HFF-Myc (cell line): ENCODE measurements around the gene PPP1R15B.

Experiments used
- DNase-seq: peaks from one replicate; pipeline ENCODE4 v3.0.0-alpha.2; 2011; ENCODE audit warnings: low read depth; ENCODE audit errors: extremely low read depth
- H3K4me3 ChIP-seq: replicated peaks from 2 replicates; pipeline ENCODE4 v1.5.1; 2011; ENCODE audit warnings: low read depth, mild to moderate bottlenecking, control low read depth, low read length
- TF ChIP-seq, protein P1 (sequence below): IDR thresholded peaks from 2 replicates; pipeline ENCODE4 v1.5.1; 2012; ENCODE audit warnings: mild to moderate bottlenecking, low read depth, low read length, control low read depth; ENCODE audit errors: missing control alignments

PPP1R15B gene

DNA sequence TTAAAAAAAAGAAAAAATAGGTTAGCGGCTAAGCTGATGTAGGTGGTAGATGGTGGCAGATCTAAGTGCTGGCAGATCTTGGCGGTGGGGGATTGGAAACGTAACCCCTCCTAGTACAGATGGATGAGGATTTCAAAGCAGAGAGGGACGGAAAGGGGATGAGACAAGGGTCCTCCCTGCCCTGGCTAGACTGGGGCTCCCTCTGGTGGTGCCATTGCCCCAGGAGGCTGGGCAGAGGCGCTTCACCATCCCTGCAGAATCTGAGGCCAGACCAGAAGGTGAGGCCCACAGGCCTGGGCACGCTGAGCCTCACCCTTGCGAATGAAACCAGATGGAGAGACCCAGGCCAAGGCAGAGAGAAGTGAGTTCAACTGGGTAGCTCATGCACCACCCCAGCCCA, 44.9 kb downstream of the PPP1R15B start:
- no peak for DNase-seq
- TF ChIP-seq, protein P1, sequence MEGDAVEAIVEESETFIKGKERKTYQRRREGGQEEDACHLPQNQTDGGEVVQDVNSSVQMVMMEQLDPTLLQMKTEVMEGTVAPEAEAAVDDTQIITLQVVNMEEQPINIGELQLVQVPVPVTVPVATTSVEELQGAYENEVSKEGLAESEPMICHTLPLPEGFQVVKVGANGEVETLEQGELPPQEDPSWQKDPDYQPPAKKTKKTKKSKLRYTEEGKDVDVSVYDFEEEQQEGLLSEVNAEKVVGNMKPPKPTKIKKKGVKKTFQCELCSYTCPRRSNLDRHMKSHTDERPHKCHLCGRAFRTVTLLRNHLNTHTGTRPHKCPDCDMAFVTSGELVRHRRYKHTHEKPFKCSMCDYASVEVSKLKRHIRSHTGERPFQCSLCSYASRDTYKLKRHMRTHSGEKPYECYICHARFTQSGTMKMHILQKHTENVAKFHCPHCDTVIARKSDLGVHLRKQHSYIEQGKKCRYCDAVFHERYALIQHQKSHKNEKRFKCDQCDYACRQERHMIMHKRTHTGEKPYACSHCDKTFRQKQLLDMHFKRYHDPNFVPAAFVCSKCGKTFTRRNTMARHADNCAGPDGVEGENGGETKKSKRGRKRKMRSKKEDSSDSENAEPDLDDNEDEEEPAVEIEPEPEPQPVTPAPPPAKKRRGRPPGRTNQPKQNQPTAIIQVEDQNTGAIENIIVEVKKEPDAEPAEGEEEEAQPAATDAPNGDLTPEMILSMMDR, result peak; percentile 69
- H3K4me3 ChIP-seq, result no peak overlapping the region

DNA sequence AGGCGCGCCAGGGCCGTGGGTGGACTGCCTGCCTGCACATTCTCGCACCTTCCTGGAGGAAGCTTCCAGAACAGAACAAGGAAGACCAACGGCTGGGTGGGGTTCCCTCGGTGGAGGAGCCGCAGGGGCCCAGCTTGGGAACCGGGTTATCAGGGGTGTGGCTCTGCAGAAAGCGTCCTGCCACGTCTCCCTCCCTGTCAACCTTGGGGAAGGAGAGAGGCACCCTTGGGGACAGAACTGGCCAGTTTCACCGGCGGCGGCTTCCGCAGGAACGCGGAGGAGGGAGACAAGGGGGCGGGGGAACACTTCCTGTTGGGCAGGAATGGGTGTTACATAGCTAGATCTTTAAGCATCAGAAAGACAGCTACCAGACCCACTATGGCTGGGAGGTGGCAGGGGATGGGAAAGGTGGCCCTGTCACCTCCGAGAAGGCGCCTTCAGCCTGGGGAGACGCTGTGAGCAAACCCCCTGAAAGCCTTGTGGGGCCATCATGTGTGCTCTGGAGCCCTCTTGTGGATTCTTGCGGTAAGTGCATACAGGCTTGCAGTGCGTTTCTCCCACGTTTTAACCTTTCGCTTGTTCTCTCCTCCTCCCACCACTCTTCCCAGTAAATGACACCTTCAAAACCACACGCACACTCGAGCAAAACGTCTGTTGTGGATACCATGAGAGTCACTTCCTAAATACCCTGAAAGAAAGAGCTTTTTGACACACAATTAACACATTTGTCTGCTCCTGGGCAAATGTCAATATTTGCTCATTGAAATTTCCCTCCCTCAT, 48.1 kb downstream of the PPP1R15B start:
- peak; percentile 56 for DNase-seq
- TF ChIP-seq, protein P1, result peak; percentile 90
- H3K4me3 ChIP-seq, result peak overlapping the region; percentile 30

DNA sequence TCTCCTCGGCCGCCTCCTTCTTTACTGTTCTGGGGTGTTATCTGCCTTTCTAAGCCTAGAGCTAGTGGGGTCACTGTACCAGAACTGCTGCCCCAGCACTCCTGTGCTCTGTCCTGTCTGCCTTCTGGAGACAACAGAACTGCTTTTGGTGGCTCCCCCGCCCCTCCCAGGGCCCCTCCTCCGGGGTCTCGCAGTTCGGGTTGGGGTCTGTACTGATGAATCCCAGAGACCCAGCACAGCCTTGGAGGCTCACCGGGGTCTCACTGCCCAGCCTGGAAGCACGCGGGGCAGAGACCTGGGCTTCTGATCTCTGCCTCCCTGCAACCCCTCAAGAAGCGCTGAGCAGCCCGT, 48.7 kb downstream of the PPP1R15B start:
- H3K4me3 ChIP-seq, result peak overlapping the region; percentile 30
- TF ChIP-seq, protein P1, result no peak
- DNase-seq, result no peak

DNA sequence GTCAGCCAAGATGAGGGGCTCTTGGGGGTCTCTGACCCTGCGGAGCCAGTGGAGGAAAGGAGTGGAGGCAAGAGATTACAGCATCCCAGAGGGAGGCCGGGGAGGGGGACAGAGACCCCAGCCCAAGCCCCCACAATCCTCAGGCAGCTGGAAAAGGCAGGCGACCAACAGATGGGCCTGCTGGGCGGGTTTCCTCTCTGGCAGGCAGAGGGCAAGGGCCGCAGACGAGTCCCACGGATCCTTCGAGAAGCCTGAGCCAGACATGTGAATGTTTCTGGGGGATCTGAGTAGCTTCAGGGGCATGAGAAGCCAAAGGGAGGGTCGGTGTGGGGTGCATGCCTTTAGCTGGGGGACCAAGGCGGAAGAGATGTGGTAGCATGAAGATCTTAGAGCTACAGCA, 49.8 kb downstream of the PPP1R15B start:
- TF ChIP-seq, protein P1, result no peak
- no peak overlapping the region for H3K4me3 ChIP-seq
- DNase-seq, result no peak

DNA sequence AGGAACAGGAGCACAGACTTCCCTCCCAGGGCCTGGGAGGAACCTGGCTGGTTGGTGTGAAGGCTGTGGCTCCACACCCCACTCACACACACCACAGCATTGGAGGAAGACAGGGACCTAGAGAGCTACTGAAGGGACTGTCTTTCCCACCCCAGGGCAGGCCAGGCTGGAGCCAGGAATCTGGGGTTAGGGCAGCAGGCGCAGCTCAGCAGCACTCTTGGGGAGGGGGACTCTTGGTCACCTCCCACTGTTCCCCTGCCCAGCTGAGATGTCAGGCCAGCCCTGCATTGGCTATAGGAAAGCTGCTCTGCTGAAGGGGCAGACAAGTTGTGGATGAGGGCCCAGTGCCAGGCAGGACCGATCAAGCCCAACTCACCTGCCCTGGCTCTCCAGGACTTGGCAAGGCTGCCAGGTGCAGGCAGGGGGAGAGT, 50.3 kb downstream of the PPP1R15B start:
- TF ChIP-seq, protein P1, result no peak
- no peak for DNase-seq
- H3K4me3 ChIP-seq, result no peak overlapping the region

DNA sequence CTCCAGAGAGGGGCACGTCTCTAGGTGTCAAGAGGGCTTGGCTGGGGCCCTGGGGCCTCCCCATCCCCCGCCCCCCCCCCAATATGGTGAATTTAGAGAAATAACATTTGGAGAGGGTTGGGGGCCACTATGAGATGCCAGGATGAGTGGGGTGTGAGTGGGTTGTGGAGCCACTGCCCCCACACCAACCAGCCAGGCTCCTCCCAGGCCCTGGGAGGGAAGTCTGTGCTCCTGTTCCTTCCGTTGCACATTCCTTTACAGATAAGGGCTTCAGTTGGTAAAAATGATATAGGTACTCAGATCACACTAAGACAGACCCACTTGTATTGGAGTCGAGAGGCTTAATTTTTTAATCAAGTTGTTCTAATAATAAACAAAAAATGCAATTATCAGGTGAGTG, 51.3 kb downstream of the PPP1R15B start:
- no peak for DNase-seq
- TF ChIP-seq, protein P1, result no peak
- H3K4me3 ChIP-seq, result no peak overlapping the region
